ENCODE results near the gene MUCL3.

DNA sequence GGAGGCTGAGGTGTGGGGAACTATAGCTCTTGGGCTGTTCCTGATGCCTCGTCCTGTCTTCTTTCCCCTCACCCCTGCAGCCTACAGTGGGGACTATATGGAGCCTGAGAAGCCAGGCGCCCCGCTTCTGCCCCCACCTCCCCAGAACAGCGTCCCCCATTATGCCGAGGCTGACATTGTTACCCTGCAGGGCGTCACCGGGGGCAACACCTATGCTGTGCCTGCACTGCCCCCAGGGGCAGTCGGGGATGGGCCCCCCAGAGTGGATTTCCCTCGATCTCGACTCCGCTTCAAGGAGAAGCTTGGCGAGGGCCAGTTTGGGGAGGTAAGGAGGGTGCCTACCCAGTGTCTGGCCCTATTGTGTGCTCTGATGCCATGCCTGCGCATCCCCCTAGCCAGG is 44.2 kb upstream of the MUCL3 start:
- TF ChIP-seq, protein P1, sequence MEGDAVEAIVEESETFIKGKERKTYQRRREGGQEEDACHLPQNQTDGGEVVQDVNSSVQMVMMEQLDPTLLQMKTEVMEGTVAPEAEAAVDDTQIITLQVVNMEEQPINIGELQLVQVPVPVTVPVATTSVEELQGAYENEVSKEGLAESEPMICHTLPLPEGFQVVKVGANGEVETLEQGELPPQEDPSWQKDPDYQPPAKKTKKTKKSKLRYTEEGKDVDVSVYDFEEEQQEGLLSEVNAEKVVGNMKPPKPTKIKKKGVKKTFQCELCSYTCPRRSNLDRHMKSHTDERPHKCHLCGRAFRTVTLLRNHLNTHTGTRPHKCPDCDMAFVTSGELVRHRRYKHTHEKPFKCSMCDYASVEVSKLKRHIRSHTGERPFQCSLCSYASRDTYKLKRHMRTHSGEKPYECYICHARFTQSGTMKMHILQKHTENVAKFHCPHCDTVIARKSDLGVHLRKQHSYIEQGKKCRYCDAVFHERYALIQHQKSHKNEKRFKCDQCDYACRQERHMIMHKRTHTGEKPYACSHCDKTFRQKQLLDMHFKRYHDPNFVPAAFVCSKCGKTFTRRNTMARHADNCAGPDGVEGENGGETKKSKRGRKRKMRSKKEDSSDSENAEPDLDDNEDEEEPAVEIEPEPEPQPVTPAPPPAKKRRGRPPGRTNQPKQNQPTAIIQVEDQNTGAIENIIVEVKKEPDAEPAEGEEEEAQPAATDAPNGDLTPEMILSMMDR (conservative IDR thresholded peaks at IDR 0.05; ENCODE audit: low read length) = no peak
- no peak for TF ChIP-seq EZH2phosphoT487 (IDR thresholded peaks at IDR 0.05; ENCODE audit: borderline replicate concordance, low read depth, low read length)

Data from OCI-LY7 (cell line).